NCI-H526 (cell line): ENCODE measurements around the gene DR1.

Experiments
- DNase-seq, 2 experiments: peaks; one replicate each; lab custom pipeline; 2025; lab: John Stamatoyannopoulos, UW

Gene DR1

GRCh38 chr1:93345633-93346420, at the start of gene DR1:
Gene DR1, plus strand, starts transcription at chr1:93345907. Its CDS starts 739 bp downstream, at chr1:93346646.
- peak; percentile 86 to 96 for DNase-seq

- no peak for DNase-seq
Measured at GRCh38 chr1:93296555-93297154, 49.1 kb upstream of the DR1 start.

GRCh38 chr1:93301131-93301530, 44.6 kb upstream of the DR1 start:
- DNase-seq, result no peak

- no peak for DNase-seq
Measured at GRCh38 chr1:93302078-93302477, 43.6 kb upstream of the DR1 start.

- DNase-seq, result peak; percentile 35 to 70
Measured at GRCh38 chr1:93304716-93305138, 41.0 kb upstream of the DR1 start.

GRCh38 chr1:93306920-93307319, 38.8 kb upstream of the DR1 start:
- DNase-seq, result no peak

- no peak for DNase-seq
Measured at GRCh38 chr1:93313026-93313425, 32.7 kb upstream of the DR1 start.

GRCh38 chr1:93317207-93317606, 28.5 kb upstream of the DR1 start:
- no peak for DNase-seq

- no peak for DNase-seq
Measured at GRCh38 chr1:93317943-93318342, 27.8 kb upstream of the DR1 start.

GRCh38 chr1:93321720-93322119, 24.0 kb upstream of the DR1 start:
- no peak for DNase-seq

- no peak for DNase-seq
Measured at GRCh38 chr1:93322349-93322748, 23.4 kb upstream of the DR1 start.

- no peak for DNase-seq
Measured at GRCh38 chr1:93323185-93323820, 22.4 kb upstream of the DR1 start.

- no peak for DNase-seq
Measured at GRCh38 chr1:93324486-93325464, 20.9 kb upstream of the DR1 start.

GRCh38 chr1:93328809-93329760, 16.6 kb upstream of the DR1 start:
- DNase-seq, result no peak

GRCh38 chr1:93330196-93330595, 15.5 kb upstream of the DR1 start:
- DNase-seq, result no peak

- no peak for DNase-seq
Measured at GRCh38 chr1:93330617-93331016, 15.1 kb upstream of the DR1 start.

- no peak for DNase-seq
Measured at GRCh38 chr1:93331412-93331811, 14.3 kb upstream of the DR1 start.

GRCh38 chr1:93332368-93332767, 13.3 kb upstream of the DR1 start:
- DNase-seq, result no peak

GRCh38 chr1:93338387-93339146, 7.1 kb upstream of the DR1 start:
- no peak for DNase-seq

- no peak for DNase-seq
Measured at GRCh38 chr1:93339171-93339697, 6.5 kb upstream of the DR1 start.
